Parathyroid adenoma (tissue), 2 donors: Measurements from ENCODE around the gene PIP5KL1.

Source experiments
- H2AFZ ChIP-seq: fragments of 300-600 bp; sonication (generic); one replicate; pipeline ENCODE4 v1.7.0; 2017; ENCODE audit warnings: antibody characterized with exemption, mild to moderate bottlenecking
- H3K27ac ChIP-seq: fragments of 300-600 bp; sonication (generic); one replicate; pipeline ENCODE4 v1.7.0; 2017
- H3K27me3 ChIP-seq: fragments of 300-600 bp; sonication (generic); one replicate; pipeline ENCODE4 v1.7.0; 2017; ENCODE audit warnings: low read length; ENCODE audit not compliant: control insufficient read depth, insufficient read depth
- H3K36me3 ChIP-seq: fragments of 300-600 bp; sonication (generic); one replicate; pipeline ENCODE4 v1.7.0; 2017; ENCODE audit warnings: low read length; ENCODE audit not compliant: control insufficient read depth, insufficient read depth
- H3K4me1 ChIP-seq: fragments of 300-600 bp; sonication (generic); one replicate; pipeline ENCODE4 v1.7.0; 2017; ENCODE audit warnings: control low read depth
- H3K4me2 ChIP-seq: fragments of 300-600 bp; sonication (generic); one replicate; pipeline ENCODE4 v1.7.0; 2017; ENCODE audit warnings: low read length
- H3K4me3 ChIP-seq: fragments of 300-600 bp; sonication (generic); one replicate; pipeline ENCODE4 v1.7.0; 2017; ENCODE audit warnings: low read depth, low read length
- H3K79me2 ChIP-seq: fragments of 300-600 bp; sonication (generic); one replicate; pipeline ENCODE4 v1.7.0; 2017; ENCODE audit warnings: control low read depth
- H3K9ac ChIP-seq: fragments of 300-600 bp; sonication (generic); one replicate; pipeline ENCODE4 v1.7.0; 2017; ENCODE audit warnings: mild to moderate bottlenecking
- H3K9me3 ChIP-seq: fragments of 300-600 bp; sonication (generic); one replicate; pipeline ENCODE4 v1.7.0; 2017; ENCODE audit warnings: low read length; ENCODE audit not compliant: control insufficient read depth
- TF ChIP-seq, protein P1 (sequence below): fragments of 300-600 bp; sonication (generic); IDR thresholded peaks from one replicate; pipeline ENCODE4 v1.7.0; 2017; ENCODE audit warnings: antibody characterized with exemption, mild to moderate bottlenecking
- donor health status: primary hyperparathyroidism.

PIP5KL1 gene, protein sequence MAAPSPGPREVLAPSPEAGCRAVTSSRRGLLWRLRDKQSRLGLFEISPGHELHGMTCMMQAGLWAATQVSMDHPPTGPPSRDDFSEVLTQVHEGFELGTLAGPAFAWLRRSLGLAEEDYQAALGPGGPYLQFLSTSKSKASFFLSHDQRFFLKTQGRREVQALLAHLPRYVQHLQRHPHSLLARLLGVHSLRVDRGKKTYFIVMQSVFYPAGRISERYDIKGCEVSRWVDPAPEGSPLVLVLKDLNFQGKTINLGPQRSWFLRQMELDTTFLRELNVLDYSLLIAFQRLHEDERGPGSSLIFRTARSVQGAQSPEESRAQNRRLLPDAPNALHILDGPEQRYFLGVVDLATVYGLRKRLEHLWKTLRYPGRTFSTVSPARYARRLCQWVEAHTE

DNA sequence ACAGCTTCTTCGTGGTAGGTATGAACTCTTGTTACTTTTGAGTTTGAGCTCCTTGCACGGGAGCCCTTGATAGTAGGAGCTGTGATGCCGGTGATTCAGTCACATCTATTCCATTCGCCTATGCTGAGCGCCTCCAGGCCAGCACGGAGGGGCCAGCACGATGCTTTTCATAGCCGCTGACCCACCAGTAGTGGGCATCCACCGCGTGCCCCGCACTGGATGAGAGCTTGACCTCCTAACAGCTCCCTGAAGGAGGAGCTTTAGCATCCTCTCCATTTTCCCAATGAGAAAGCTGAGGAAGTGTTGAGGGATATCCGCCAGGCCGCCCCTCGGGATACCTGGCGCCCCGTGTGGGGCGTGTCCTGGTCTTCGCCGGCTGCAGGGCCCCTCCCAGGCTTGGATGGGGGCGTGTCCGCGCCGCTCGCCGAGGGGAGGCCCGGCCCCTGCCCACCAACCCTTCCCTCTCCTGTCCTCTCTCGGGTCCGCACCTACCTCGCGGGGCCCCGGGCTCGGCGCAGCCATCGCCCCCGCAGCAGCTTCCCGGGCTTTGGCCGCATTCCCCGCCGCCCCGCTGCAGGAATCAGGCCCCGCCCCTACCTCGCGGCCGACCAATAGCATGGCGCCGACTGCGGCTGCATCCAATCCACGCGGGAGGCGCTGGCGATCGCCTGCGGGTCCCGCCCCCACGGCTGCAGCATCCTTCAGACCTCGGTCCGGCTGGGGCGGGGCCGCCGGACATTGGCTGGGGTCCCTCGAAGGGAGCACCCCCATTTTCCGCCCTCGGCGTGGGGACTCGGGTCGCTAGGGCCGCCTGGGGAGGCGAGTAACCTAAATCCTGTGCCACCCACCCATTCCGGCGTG is at the start of gene PIP5KL1:
TSS of gene PIP5KL1 (minus strand) at position 547 of the 861 bp plus-strand sequence. CDS start at position 522, 25 bp downstream.
- H3K9me3 ChIP-seq = no peaks in the 10 kb centered on the region
- H3K4me1 ChIP-seq = peaks cover 5% of the 10 kb centered on the region
- H3K4me3 ChIP-seq = peak within 1 kb of the TSS; percentile 54
- H3K4me2 ChIP-seq = peak within 1 kb of the TSS; percentile 77
- no peaks in the 10 kb centered on the region for H3K79me2 ChIP-seq
- TF ChIP-seq, protein P1, sequence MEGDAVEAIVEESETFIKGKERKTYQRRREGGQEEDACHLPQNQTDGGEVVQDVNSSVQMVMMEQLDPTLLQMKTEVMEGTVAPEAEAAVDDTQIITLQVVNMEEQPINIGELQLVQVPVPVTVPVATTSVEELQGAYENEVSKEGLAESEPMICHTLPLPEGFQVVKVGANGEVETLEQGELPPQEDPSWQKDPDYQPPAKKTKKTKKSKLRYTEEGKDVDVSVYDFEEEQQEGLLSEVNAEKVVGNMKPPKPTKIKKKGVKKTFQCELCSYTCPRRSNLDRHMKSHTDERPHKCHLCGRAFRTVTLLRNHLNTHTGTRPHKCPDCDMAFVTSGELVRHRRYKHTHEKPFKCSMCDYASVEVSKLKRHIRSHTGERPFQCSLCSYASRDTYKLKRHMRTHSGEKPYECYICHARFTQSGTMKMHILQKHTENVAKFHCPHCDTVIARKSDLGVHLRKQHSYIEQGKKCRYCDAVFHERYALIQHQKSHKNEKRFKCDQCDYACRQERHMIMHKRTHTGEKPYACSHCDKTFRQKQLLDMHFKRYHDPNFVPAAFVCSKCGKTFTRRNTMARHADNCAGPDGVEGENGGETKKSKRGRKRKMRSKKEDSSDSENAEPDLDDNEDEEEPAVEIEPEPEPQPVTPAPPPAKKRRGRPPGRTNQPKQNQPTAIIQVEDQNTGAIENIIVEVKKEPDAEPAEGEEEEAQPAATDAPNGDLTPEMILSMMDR = no peak
- no peaks in the 10 kb centered on the region for H3K27me3 ChIP-seq
- peak within 1 kb of the TSS; percentile 42 for H2AFZ ChIP-seq
- H3K27ac ChIP-seq = no peak within 1 kb of the TSS
- H3K9ac ChIP-seq = no peak within 1 kb of the TSS
- H3K36me3 ChIP-seq = no peaks in the 10 kb centered on the region

DNA sequence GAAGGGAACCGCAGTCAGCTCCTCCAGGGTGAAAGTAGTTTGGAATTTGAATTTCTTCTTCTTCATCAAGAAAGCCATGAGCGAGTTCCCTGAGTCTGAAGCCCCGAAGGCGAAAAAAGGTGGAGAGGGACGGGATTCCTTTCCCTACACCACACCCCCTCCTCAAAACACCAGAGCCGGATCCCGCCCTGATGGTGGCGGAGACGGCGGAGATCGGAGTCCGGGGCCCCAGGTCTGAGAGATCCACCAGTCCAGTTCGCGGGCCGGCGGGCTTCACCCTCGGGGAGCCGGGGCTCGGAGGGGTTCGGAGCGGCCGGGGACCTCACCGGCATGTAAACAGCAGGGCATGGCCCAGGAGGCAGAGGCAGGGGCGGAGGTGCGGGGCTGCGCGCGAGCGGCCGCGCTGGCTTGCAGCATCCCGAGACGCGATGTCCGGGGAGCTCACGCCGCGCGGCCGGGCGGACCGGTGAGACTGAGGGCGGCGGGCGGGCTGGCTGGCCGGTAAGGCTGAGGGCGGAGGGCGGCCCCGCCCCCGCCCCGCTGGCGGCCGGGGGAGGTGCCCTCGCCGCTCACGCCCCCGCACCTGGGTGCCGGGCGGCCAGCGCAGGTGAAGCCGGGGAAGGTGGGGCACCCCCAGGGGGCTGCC is 49.6 kb upstream of the PIP5KL1 start:
- H3K36me3 ChIP-seq = no peaks in the 10 kb centered on the region
- peak overlapping the region; percentile 99 for H3K4me2 ChIP-seq
- H3K27ac ChIP-seq = peak overlapping the region; percentile 83
- peak overlapping the region; percentile 46 for H2AFZ ChIP-seq
- H3K79me2 ChIP-seq = peaks cover 9% of the 10 kb centered on the region
- peak overlapping the region; percentile 53 for H3K9ac ChIP-seq
- no peaks in the 10 kb centered on the region for H3K27me3 ChIP-seq
- peaks cover 9% of the 10 kb centered on the region for H3K4me1 ChIP-seq
- peak overlapping the region; percentile 78 for H3K4me3 ChIP-seq
- H3K9me3 ChIP-seq = no peaks in the 10 kb centered on the region
- TF ChIP-seq, protein P1 = no peak

DNA sequence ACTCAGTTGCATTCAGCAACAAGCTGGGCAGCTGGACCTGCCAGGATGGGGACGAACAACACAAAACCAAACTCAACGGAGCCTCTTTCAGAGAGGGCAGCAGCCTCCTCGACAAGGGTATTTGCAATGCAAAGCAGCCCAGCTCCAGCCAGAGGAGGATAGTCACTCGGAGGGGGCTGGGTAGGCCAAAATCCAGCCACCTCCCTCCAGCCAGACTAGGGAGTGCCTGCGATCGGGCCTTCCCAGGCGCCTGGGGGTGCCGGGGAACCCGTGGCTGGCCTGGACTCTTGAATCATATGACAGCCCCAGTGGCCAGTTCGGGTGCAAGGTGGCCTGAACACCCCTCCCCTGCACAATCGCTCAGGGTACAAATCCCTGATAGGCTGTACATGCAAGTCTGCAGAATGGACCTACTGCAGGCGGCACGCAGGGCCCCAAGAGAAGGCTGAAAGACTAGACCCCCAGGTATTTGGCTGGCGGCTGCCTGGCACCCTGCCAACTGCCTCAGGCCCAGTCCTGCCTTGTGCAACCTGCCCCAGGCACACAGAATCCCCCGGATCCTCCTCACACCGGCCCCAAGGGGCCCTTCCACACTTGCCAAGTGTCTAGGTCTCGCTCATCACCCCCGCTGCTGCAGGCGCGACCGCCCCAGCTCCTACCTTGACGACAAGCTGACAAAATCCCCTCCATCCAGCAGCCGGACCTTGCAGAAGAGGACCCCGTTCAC is 48.9 kb upstream of the PIP5KL1 start:
- TF ChIP-seq, protein P1 = no peak
- Histone ChIP-seq H3K4me3 (peak overlapping the region; percentile 78), H3K36me3 (no peaks in the 10 kb centered on the region), H2AFZ (peak overlapping the region; percentile 46), H3K9ac (peak overlapping the region; percentile 53), H3K27me3 (no peaks in the 10 kb centered on the region), H3K9me3 (no peaks in the 10 kb centered on the region), H3K4me2 (peak overlapping the region; percentile 99), H3K79me2 (peaks cover 9% of the 10 kb centered on the region), H3K27ac (peak overlapping the region; percentile 83), H3K4me1 (peaks cover 10% of the 10 kb centered on the region)

DNA sequence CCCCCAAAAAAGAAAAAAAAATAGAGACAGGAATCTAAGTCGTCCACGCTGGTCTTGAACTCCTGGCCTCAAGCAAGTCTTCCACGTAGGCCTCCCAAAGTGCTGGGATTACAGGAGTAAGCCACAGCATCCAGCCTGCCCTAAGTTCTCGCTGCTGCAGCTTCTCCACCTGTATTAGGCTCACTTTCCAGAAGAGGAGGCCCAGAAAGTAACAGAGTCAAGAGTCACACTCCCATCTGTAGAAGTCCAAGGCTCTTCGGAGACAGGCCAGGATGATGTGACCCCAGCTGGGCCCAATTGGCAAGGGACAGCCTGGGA is 48.4 kb upstream of the PIP5KL1 start:
- no peaks in the 10 kb centered on the region for H3K27me3 ChIP-seq
- H3K79me2 ChIP-seq = peaks cover 9% of the 10 kb centered on the region
- H3K9me3 ChIP-seq = no peaks in the 10 kb centered on the region
- H3K4me2 ChIP-seq = peak overlapping the region; percentile 99
- TF ChIP-seq, protein P1 = no peak
- H3K4me3 ChIP-seq = peak overlapping the region; percentile 78
- no peaks in the 10 kb centered on the region for H3K36me3 ChIP-seq
- peaks cover 10% of the 10 kb centered on the region for H3K4me1 ChIP-seq
- H2AFZ ChIP-seq = no peak overlapping the region
- H3K9ac ChIP-seq = no peak overlapping the region
- H3K27ac ChIP-seq = peak overlapping the region; percentile 83
